ENCODE data around the gene KREMEN1. TPM values are rescaled to one million over a fixed set of nuclear protein-coding genes. Genes with fewer than 3 reads are reported as not detected.

Gene KREMEN1
- total and polyA plus RNA-seq, 10 of the 15 experiments (the other 5 are each of a cell fraction or from before 2014, with no cell fraction given): 0.10 to 2.5 (median 0.20) TPM; not detected in 1

- in situ Hi-C loops (cut with MboI): no loop called here
- no peak for TF ChIP-seq PRDM15 (CRISPR knock-in tag; IDR thresholded peaks at IDR 0.05)
- no peak for TF ChIP-seq BCL11A (IDR thresholded peaks at IDR 0.05; ENCODE audit: low read depth, low read length)
- TF ChIP-seq YY1 (IDR thresholded peaks at IDR 0.05; ENCODE audit: low read depth, low read length): 0 out of 2 replicates have a peak, but pooled peaks have one; percentile 16
- TF ChIP-seq SMC3 (IDR thresholded peaks at IDR 0.05; ENCODE audit: borderline replicate concordance, low read length): peak; percentile 53; the same call in 1 of the 2 replicates
- TF ChIP-seq NBN (IDR thresholded peaks at IDR 0.05): 0 out of 2 replicates have a peak, but pooled peaks have one; percentile 17
- TF ChIP-seq RUNX3 (IDR thresholded peaks at IDR 0.05; ENCODE audit: low read length): no peak
- no peak for TF ChIP-seq RAD51 (IDR thresholded peaks at IDR 0.05)
- peak; percentile 29 to 52 (median 38); a peak in 5 of 6 replicates for TF ChIP-seq CTCF (IDR thresholded peaks at IDR 0.05 in 2 of 3, conservative IDR thresholded peaks at IDR 0.05 in 1 of 3; ENCODE audit: control insufficient read depth in 2 of 3, extremely low read depth in 1 of 3, insufficient read depth in 1 of 3, low read depth in 3 of 3, low read length in 3 of 3)
- no peak for TF ChIP-seq NFXL1 (IDR thresholded peaks at IDR 0.05; ENCODE audit: borderline replicate concordance)
- TF ChIP-seq NFIC (IDR thresholded peaks at IDR 0.05; ENCODE audit: low read depth, low read length): no peak
- TF ChIP-seq YBX1 (IDR thresholded peaks at IDR 0.05): no peak
- TF ChIP-seq RAD21 (IDR thresholded peaks at IDR 0.05; ENCODE audit: insufficient read depth, low read depth, low read length): peak; percentile 75
- no peak for TF ChIP-seq ZNF274 (IDR thresholded peaks at IDR 0.05; ENCODE audit: insufficient read depth, insufficient read length)
- TF ChIP-seq CHD1 (IDR thresholded peaks at IDR 0.05; ENCODE audit: low read depth, low read length): no peak
- POLR2A ChIA-PET: interaction anchor here (0.5 to 1.9 kb wide), 3 partner anchors 45 to 133 kb away, joined by 3 to 6 read pairs (median 5); no protein-coding TSS in a partner anchor
- Histone ChIP-seq H3K4me1 (ENCODE audit: control insufficient read depth, insufficient read depth, low read length) (peaks cover 8% of the 10 kb centered on the region), H3K36me3 (ENCODE audit: control insufficient read depth in 2 of 2, insufficient read depth in 2 of 2, low read length in 1 of 2) (no peaks in the 10 kb centered on the region; a peak in 1 of 4 replicates), H3K9me3 (replicated peaks; ENCODE audit: control insufficient read depth, insufficient read depth, low read length) (no peaks in the 10 kb centered on the region; the same call in 2 of the 3 replicates), H4K20me1 (ENCODE audit: control insufficient read depth, insufficient read depth) (no peaks in the 10 kb centered on the region), H3K4me3 (no peak overlapping the region), H3K27ac (ENCODE audit: control insufficient read depth, insufficient read depth) (no peak overlapping the region), H2AFZ (ENCODE audit: control insufficient read depth, low read depth, low read length) (no peak overlapping the region), H3K27me3 (replicated peaks in 1 of 2; ENCODE audit: control insufficient read depth in 2 of 2, insufficient read depth in 2 of 2, low read length in 1 of 2) (no peaks in the 10 kb centered on the region; a peak in 1 of 4 replicates), H3K9ac (ENCODE audit: control insufficient read depth, insufficient read depth, low read length) (no peak overlapping the region), H3K4me2 (ENCODE audit: control insufficient read depth, insufficient read depth) (no peak overlapping the region), H3K79me2 (ENCODE audit: control insufficient read depth, insufficient read depth, low read length) (no peaks in the 10 kb centered on the region)
- RAD21 ChIA-PET (ENCODE audit: unreplicated experiment): interaction anchor here (0.9 to 1.9 kb wide), 11 partner anchors 8 to 556 kb away, joined by 3 to 16 read pairs (median 3); partner anchors contain the start of gene KREMEN1
- CTCF ChIA-PET: interaction anchor here (1.0 to 5.0 kb wide), 15 partner anchors 8 to 300 kb away, joined by 3 to 67 read pairs (median 7); no protein-coding TSS in a partner anchor
- no peak for DNase-seq (ENCODE audit: low read depth, low spot score)
- intact Hi-C loops (cut with micrococcal nuclease; ENCODE audit: unreplicated experiment): loop anchor here (1.0 to 10.0 kb wide), 3 partner anchors 89 to 552 kb away; no protein-coding TSS in a partner anchor
- SMC1A ChIA-PET (ENCODE audit: uncharacterized antibody, unreplicated experiment): interaction anchor here (1.0 to 2.1 kb wide), 8 partner anchors 11 to 271 kb away, joined by 3 to 13 read pairs (median 4); no protein-coding TSS in a partner anchor
- no TSS peak for BruUV-seq (replicated peaks)
- WGBS (ENCODE audit: insufficient coverage, insufficient replicate concordance, low lambda C conversion rate, missing lambda C conversion rate): 72% methylated on average over 9 of the region's 9 CpGs
- ATAC-seq: peak; percentile 84
- no peak for FAIRE-seq
Measured at GRCh38 chr22:29156507-29156906, 83.7 kb downstream of the KREMEN1 start.
